GM12864 (cell line): ENCODE results near the gene LRRC23.

Experiments used
- DNase-seq: peaks from one replicate; pipeline ENCODE4 v3.0.0-alpha.2; 2011; ENCODE audit warnings: low read depth
- H3K4me3 ChIP-seq: 2 replicates; pipeline ENCODE4 v1.5.1; 2011; ENCODE audit warnings: mild to moderate bottlenecking, low read depth, low read length, control low read depth
- TF ChIP-seq, protein P1 (sequence below): IDR thresholded peaks from 2 replicates; pipeline ENCODE4 v1.5.1; 2011; ENCODE audit warnings: low read depth, mild to moderate bottlenecking, moderate library complexity, low read length, control low read depth, inconsistent platforms; ENCODE audit errors: missing control alignments

LRRC23 gene

DNA sequence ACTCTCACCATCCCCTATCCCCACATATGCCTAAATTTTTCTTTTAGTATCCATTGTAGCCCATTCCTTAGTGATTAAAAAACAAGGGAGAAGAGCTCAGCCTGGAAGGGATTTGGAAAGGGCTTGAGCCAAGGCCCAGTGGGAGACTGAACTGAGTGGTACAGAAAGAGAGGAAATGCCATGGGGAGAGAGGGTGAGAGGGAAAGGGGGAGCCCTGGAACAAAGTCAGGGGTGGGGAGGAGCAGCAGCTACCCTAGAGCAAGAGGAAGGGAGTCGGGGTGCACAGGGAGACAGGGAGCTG, 20.6 kb downstream of the LRRC23 start:
- no peak for DNase-seq
- no peak overlapping the region for H3K4me3 ChIP-seq
- TF ChIP-seq, protein P1, sequence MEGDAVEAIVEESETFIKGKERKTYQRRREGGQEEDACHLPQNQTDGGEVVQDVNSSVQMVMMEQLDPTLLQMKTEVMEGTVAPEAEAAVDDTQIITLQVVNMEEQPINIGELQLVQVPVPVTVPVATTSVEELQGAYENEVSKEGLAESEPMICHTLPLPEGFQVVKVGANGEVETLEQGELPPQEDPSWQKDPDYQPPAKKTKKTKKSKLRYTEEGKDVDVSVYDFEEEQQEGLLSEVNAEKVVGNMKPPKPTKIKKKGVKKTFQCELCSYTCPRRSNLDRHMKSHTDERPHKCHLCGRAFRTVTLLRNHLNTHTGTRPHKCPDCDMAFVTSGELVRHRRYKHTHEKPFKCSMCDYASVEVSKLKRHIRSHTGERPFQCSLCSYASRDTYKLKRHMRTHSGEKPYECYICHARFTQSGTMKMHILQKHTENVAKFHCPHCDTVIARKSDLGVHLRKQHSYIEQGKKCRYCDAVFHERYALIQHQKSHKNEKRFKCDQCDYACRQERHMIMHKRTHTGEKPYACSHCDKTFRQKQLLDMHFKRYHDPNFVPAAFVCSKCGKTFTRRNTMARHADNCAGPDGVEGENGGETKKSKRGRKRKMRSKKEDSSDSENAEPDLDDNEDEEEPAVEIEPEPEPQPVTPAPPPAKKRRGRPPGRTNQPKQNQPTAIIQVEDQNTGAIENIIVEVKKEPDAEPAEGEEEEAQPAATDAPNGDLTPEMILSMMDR, result no peak

- TF ChIP-seq, protein P1, result no peak
- H3K4me3 ChIP-seq, result no peak overlapping the region
- no peak for DNase-seq
Measured at GRCh38 chr12:6925540-6926279, 21.1 kb downstream of the LRRC23 start.

DNA sequence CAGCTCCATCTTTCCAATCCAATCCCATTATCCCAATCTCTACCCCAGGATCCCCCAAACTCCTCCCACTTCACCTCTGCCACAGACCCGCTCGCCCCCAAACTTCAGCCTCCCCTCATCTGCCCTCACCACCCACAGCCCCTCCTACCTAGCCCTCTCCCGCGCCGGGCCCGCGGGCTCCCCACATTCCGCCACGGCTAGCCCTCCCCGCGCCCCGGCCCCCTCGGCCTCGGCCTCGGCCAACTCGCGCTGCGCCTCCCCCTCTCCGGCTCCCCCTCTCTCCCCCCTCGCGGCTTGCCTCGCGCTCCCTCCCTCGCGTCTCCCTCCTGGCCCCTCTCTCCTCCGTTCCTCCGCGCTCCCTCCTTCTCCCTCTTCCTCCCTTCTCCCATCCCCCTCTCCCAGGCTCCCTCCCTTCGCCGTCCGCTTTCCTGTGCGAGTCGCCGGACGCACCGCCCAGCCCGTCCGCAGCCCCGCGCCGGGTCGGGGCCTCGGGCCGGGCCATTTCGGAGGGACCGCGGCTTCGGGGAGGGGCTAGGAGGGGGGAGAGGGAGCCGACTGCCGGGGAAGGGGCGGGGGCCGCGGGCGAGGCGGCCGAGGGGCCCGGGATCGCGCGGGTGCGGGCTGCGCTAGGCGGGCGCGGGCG, 22.9 kb downstream of the LRRC23 start, which contains the start of gene ATN1:
ATN1 (plus strand) TSS at position 581 of the 643 bp plus-strand sequence. CDS start 6,043 bp downstream, outside the sequence.
- DNase-seq, result no peak
- H3K4me3 ChIP-seq, result peak within 1 kb of the TSS; percentile 77
- TF ChIP-seq, protein P1, result no peak

- H3K4me3 ChIP-seq, result peak overlapping the region; percentile 77
- TF ChIP-seq, protein P1, result no peak
- no peak for DNase-seq
Measured at GRCh38 chr12:6928022-6928702, 23.5 kb downstream of the LRRC23 start.

GRCh38 chr12:6928703-6929407, 24.2 kb downstream of the LRRC23 start:
- peak overlapping the region; percentile 77 for H3K4me3 ChIP-seq
- DNase-seq, result no peak
- TF ChIP-seq, protein P1, result no peak

GRCh38 chr12:6929466-6930452, 25.1 kb downstream of the LRRC23 start:
- peak overlapping the region; percentile 77 for H3K4me3 ChIP-seq
- TF ChIP-seq, protein P1, result no peak
- DNase-seq, result no peak
